DLD1 (cell line): Measurements from ENCODE around the gene CYB561A3.

ENCODE experiments used
- in situ Hi-C: cut with HindIII; loops from 2 replicates; pipeline ENCODE4 v1.10.0; 2017; ENCODE audit warnings: low sequenced_read_pairs

Gene CYB561A3

GRCh38 chr11:61345954-61346843 is 15.5 kb downstream of the CYB561A3 start:
- in situ Hi-C loops, result no loop called here

- in situ Hi-C loops, result no loop called here
Observed at GRCh38 chr11:61345170-61345610, 16.5 kb downstream of the CYB561A3 start.

GRCh38 chr11:61343792-61344745 is 17.6 kb downstream of the CYB561A3 start:
- in situ Hi-C loops, result no loop called here

GRCh38 chr11:61342207-61342803 is 19.4 kb downstream of the CYB561A3 start:
- in situ Hi-C loops, result no loop called here

GRCh38 chr11:61341706-61342105 is 20.0 kb downstream of the CYB561A3 start:
- in situ Hi-C loops, result no loop called here

GRCh38 chr11:61340979-61341378 is 20.7 kb downstream of the CYB561A3 start:
- in situ Hi-C loops, result no loop called here

- in situ Hi-C loops, result no loop called here
Observed at GRCh38 chr11:61339490-61339878, 22.2 kb downstream of the CYB561A3 start.

- in situ Hi-C loops, result no loop called here
Observed at GRCh38 chr11:61338783-61339489, 22.7 kb downstream of the CYB561A3 start.

DNA sequence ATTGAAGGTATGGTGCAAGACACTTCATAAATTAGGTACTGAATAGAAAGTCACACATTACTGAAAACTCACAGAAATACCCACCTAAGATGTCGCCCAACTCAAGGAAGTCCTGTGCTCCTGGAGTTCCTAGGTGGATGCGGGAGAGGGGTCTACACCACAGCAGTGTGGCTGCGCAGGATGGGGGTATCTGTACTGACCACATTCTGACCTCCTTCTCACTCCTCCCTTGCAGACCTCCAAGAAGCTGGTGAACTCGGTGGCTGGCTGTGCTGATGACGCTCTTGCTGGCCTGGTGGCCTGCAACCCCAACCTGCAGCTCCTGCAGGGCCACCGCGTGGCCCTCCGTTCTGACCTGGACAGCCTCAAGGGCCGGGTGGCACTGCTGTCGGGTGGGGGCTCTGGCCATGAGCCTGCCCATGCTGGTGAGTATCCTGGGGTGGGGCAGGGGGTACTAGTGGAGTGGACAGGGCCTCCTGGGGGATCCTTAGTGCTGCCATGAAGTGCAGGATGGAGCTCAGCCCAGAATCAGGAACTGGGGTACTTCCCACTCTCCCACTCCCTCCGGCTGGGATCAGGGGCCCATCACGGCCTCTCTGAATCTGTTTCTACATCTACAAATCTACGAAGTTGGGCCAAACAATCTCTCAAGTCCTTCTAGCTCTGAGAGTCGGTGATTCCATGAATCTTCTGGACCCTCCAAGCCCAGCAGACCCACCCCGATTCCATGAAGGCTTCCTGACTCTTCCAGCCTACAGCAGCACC is 23.8 kb downstream of the CYB561A3 start:
- in situ Hi-C loops, result no loop called here

DNA sequence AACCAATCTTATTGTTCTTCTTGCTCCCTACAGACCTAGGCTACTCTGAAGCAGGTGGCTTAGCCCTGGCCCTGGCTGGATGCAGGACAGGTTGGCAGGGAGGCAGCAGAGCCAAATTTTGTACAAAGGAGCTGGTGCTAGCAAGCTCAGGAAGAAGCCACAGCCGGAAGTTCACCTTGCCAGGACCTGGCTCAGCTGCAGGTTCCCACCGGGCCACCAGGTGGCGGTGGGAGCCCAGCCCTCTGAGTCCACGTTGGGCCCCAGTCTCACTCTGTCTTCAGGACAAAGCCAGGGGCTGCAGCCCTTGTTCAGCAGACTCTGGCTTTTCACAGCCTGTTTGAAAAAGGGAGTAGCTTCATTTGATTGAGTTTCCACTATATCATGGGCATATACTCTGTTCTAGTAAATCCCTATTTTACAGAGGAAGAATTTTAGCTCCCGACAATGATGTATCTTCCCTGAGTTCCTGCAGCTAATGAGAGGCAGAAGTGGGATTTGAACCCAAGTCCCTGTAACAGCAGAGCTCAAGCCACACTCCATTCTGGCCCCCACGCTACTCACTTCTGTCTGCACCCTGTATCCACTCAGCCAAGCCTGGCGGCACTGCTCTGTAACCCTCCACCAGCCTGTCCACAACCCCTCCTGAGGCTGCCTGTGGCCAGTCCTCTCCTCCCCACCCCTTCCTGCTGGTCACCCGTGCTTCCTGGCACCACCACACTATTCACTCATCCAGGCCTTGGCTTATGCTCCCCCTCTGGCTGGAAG is 25.3 kb downstream of the CYB561A3 start:
- in situ Hi-C loops, result no loop called here

- in situ Hi-C loops, result no loop called here
Observed at GRCh38 chr11:61335355-61335710, 26.3 kb downstream of the CYB561A3 start.

- in situ Hi-C loops, result no loop called here
Observed at GRCh38 chr11:61334434-61335354, 27.0 kb downstream of the CYB561A3 start.

- in situ Hi-C loops, result no loop called here
Observed at GRCh38 chr11:61333550-61334433, 27.9 kb downstream of the CYB561A3 start.

DNA sequence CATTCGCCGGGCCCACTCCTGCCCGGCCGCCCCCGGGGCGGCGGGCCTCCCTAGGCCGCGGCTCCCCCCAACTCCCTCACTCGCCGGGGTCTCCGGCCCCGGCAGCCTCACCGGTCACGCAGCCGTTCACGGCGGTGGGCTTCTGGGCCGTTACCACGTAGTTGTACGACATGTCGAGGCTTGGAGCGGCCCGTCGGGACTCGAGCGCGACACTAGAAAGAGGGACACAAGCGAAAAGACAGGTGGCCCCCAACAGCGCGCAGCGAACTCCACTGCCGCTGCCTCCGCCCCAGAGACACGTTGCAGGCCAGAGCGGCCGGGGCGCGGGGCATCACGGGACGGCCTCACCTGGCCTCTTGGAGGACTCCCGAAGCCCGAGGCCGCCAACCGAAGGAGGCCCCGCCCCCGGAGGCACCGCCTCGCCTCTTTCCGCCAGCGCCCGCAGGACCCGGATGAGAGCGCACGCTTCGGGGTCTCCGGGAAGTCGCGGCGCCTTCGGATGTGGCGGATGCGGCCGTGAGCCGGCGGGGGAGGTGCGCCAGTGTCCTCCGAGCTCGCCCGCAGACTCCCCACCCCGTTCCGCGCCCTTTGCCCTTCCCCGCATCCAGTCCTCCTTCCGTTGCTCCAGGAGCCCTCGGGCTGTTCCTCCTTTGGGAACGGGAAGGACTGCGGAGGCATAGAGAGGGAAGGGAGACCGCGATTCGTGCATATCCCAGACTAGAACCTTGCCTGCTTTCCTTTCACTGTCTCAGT is 28.7 kb downstream of the CYB561A3 start, which contains the start of the genes DDB1 and TKFC:
DDB1 (minus strand) TSS at position 309 of the 753 bp plus-strand sequence; CDS start at position 172, 137 bp downstream.
TKFC (plus strand) TSS at position 432 of the 753 bp plus-strand sequence. CDS start 1,501 bp downstream, outside the sequence.
- in situ Hi-C loops, result no loop called here

DNA sequence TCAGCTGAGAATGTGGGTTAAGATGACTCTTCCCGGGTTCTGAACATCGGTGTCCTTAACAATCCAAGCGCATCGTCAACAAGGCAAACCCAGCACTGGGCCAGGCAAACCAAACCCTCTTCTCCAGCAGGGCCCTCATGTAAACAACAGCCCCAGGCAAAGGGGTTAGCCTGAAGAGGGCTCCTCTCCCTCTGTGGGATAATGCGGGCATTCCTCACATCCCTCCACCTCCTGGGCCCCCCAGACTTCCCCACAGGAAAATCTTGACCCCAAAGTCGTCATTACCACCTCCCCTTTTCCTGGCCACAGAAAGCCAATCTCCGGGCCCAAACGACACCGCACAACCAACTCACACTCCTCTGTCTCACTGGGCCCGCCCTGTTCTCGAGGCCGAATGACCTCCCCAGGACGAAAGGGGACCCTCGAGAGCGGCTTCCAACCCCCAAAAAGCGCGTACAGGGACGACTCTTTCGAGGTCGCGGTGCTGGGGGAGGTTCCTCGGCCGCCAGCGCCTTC is 29.3 kb downstream of the CYB561A3 start:
- in situ Hi-C loops, result no loop called here

- in situ Hi-C loops, result no loop called here
Observed at GRCh38 chr11:61331651-61332050, 30.0 kb downstream of the CYB561A3 start.
